K562 (cell line): ENCODE data around the gene WDR1. TPM values are rescaled to one million over a fixed set of nuclear protein-coding genes. Genes with fewer than 3 reads are reported as not detected.
A peak's percentile ranks its signal among the peaks of the same experiment; 100 is the strongest.

Experiments
- ATAC-seq: fragments of 200-7000 bp; cut with Tn5 transposase; 3 replicates; pipeline ENCODE4 v1.9.1; 2020; ENCODE audit warnings: moderate library complexity
- BruUV-seq: library from RNA; stranded (reverse); fragments of 400-500 nt; replicated peaks from 2 replicates; lab custom pipeline; 2021; lab: Mats Ljungman, UMichigan
- CTCF ChIA-PET: fragments of 300-600 bp; formaldehyde crosslinking; extraction: SDS; loops from one replicate; lab custom pipeline; 2021; ENCODE audit warnings: low intra/inter-chr PET ratio; lab: Yijun Ruan, JAX
- POLR2A ChIA-PET: fragments of 300-600, 350-650 bp; sonication (Branson Sonifier 250); formaldehyde crosslinking; extraction: SDS; loops from one replicate; lab custom pipeline; 2021; ENCODE audit warnings: antibody characterized with exemption, inconsistent platforms; lab: Yijun Ruan, JAX
- DNase-seq, 4 experiments: peaks; one replicate each; pipeline versions ENCODE4 v3.0.0 to v3.0.0-alpha.2; 2011 to 2018; ENCODE audit warnings: low spot score in 3 of 4, mixed read lengths in 3 of 4; ENCODE audit errors: extremely low read depth in 1 of 4
- FAIRE-seq: peaks from 2 replicates; lab custom pipeline; 2011; peaks lifted over from hg19 to GRCh38; lab: Jason Lieb, UNC
- H2AFZ ChIP-seq: 2 replicates; pipeline ENCODE4 v1.6.0; 2011; ENCODE audit warnings: low read depth, low read length, control low read depth, inconsistent platforms
- H3K27ac ChIP-seq: fragments of 200-600 bp; 3 replicates; pipeline ENCODE4 v1.8.0; 2011; ENCODE audit warnings: low read depth, mild to moderate bottlenecking, control low read depth, inconsistent platforms, low read length, moderate library complexity, mixed read lengths; ENCODE audit errors: extremely low read depth
- H3K27me3 ChIP-seq, 2 experiments: fragments of 300-600 bp in 1 of 2; 2 replicates in 1 of 2; 3 replicates in 1 of 2; pipeline versions ENCODE4 v1.6.0 to v1.8.0; 2011; ENCODE audit warnings: inconsistent platforms in 2 of 2, low read length in 2 of 2, mild to moderate bottlenecking in 1 of 2, mixed read lengths in 1 of 2, moderate library complexity in 1 of 2; ENCODE audit not compliant: control insufficient read depth in 2 of 2, insufficient read depth in 2 of 2
- H3K36me3 ChIP-seq: fragments of 300-600 bp; 3 replicates; pipeline ENCODE4 v1.8.0; 2011; ENCODE audit warnings: mild to moderate bottlenecking, low read length, inconsistent platforms; ENCODE audit not compliant: control insufficient read depth, insufficient read depth
- H3K4me1 ChIP-seq, 2 experiments: fragments of 200-600 bp in 1 of 2; replicated peaks in 1 of 2; 2 replicates in 1 of 2; 3 replicates in 1 of 2; pipeline versions ENCODE4 v1.5.1 to v1.8.0; 2011; ENCODE audit warnings: inconsistent platforms in 2 of 2, low read length in 2 of 2, mild to moderate bottlenecking in 1 of 2, mixed read lengths in 1 of 2, moderate library complexity in 1 of 2; ENCODE audit not compliant: control insufficient read depth in 2 of 2, insufficient read depth in 2 of 2
- H3K4me2 ChIP-seq: 2 replicates; pipeline ENCODE4 v1.6.1; 2011; ENCODE audit warnings: low read length, control low read depth, inconsistent platforms, mixed read lengths; ENCODE audit not compliant: insufficient read depth
- H3K4me3 ChIP-seq: fragments of 200-600 bp; sonication (generic), shearing (Covaris generic); 2 replicates; pipeline ENCODE4 v1.5.1; 2016; ENCODE audit warnings: control low read depth, inconsistent platforms
- H3K79me2 ChIP-seq: fragments of 200-600 bp; 3 replicates; pipeline ENCODE4 v1.8.0; 2011; ENCODE audit warnings: low read length, inconsistent platforms; ENCODE audit not compliant: control insufficient read depth, insufficient read depth
- H3K9ac ChIP-seq, 2 experiments: 2 replicates each; pipeline versions ENCODE4 v1.6.0 to v1.6.1; 2011; ENCODE audit warnings: low read depth in 2 of 2, low read length in 2 of 2, control low read depth in 1 of 2, inconsistent platforms in 1 of 2, mild to moderate bottlenecking in 1 of 2, mixed read lengths in 1 of 2; ENCODE audit not compliant: insufficient read depth in 1 of 2
- H3K9me1 ChIP-seq: one replicate; pipeline ENCODE4 v1.6.0; 2011; ENCODE audit warnings: inconsistent platforms, mild to moderate bottlenecking, low read length, moderate library complexity; ENCODE audit not compliant: control insufficient read depth, insufficient read depth
- H3K9me3 ChIP-seq: replicated peaks from 2 replicates; pipeline ENCODE4 v1.5.1; 2011; ENCODE audit warnings: low read depth, low read length, inconsistent platforms; ENCODE audit not compliant: control insufficient read depth, insufficient read depth
- H4K20me1 ChIP-seq: replicated peaks from 2 replicates; pipeline ENCODE4 v1.6.1; 2011; ENCODE audit warnings: low read length, inconsistent platforms, mixed read lengths; ENCODE audit not compliant: control insufficient read depth, insufficient read depth
- CTCF ChIP-seq, 3 experiments: IDR thresholded peaks in 2 of 3; conservative IDR thresholded peaks in 1 of 3; 2 replicates each; pipeline ENCODE4 v1.5.1; 2011 to 2012; ENCODE audit warnings: low read length in 3 of 3, mild to moderate bottlenecking in 3 of 3, control low read depth in 2 of 3, improper control_type of control experiment in 1 of 3, inconsistent platforms in 1 of 3, low read depth in 1 of 3, mixed read lengths in 1 of 3, moderate library complexity in 1 of 3; ENCODE audit not compliant: insufficient read depth in 2 of 3
- NCOR1 ChIP-seq: fragments of 450-650 bp; IDR thresholded peaks from 2 replicates; pipeline ENCODE4 v1.6.1; 2016; ENCODE audit warnings: mild to moderate bottlenecking, moderate library complexity
- POLR2H ChIP-seq: IDR thresholded peaks from 2 replicates; pipeline ENCODE4 v1.6.1; 2016; ENCODE audit warnings: missing genetic modification characterization, low read depth, mild to moderate bottlenecking, control low read depth, missing compliant biosample characterization, moderate library complexity
- RAD21 ChIP-seq, 2 experiments: fragments of 250-450 bp in 1 of 2; fragments of 450-650 bp in 1 of 2; sonication (Bioruptor Pico) in 1 of 2; formaldehyde crosslinking in 1 of 2; IDR thresholded peaks in 1 of 2; conservative IDR thresholded peaks in 1 of 2; 2 replicates each; pipeline versions ENCODE4 v1.4.0 to v1.8.0; 2020 to 2022; ENCODE audit warnings: mild to moderate bottlenecking in 2 of 2, moderate library complexity in 1 of 2
- RUNX1 ChIP-seq: sonication (generic); IDR thresholded peaks from 2 replicates; pipeline ENCODE4 v1.6.1; 2016; ENCODE audit warnings: antibody characterized with exemption, low read depth
- SMC3 ChIP-seq: conservative IDR thresholded peaks from 2 replicates; pipeline ENCODE4 v1.6.1; 2011; ENCODE audit warnings: low read depth, low read length, improper control_type of control experiment; ENCODE audit not compliant: insufficient read depth
- STAG1 ChIP-seq: sonication (generic); formaldehyde crosslinking; IDR thresholded peaks from 2 replicates; pipeline ENCODE4 v1.5.0; 2020; ENCODE audit warnings: missing genetic modification reagents, borderline replicate concordance
- TCF7L2 ChIP-seq: fragments of 150-350 bp; IDR thresholded peaks from 2 replicates; pipeline ENCODE4 v1.6.1; 2016; ENCODE audit warnings: low read depth, mild to moderate bottlenecking, low read length, moderate library complexity
- ZNF655 ChIP-seq: fragments of 250-450 bp; sonication (Bioruptor Pico); IDR thresholded peaks from 2 replicates; pipeline ENCODE4 v1.5.0; 2021
- WGBS: fragments of 100-300 bp; shearing (Covaris generic); methylation state at CpG from one replicate; pipeline ENCODE4 v1.1.6; 2016; ENCODE audit warnings: low coverage, mixed read lengths; ENCODE audit not compliant: insufficient coverage; ENCODE audit errors: missing lambda C conversion rate; 5-methylcytosine and 5-hydroxymethylcytosine counted together
- in situ Hi-C: fragments of 300-500 bp; cut with MboI; formaldehyde crosslinking; loops from 4 replicates; pipeline ENCODE4 v1.15.0; 2018; ENCODE audit warnings: inconsistent platforms, mixed read lengths
- intact Hi-C: fragments of 100-400 bp; cut with micrococcal nuclease; formaldehyde crosslinking; loops from 2 replicates; pipeline ENCODE4 v1.14.2; 2022
- polyA plus RNA-seq, 8 experiments: library from polyadenylated mRNA; depleted of rRNA in 4 of 8; stranded (reverse) in 5 of 8; unstranded in 3 of 8; fragments of >200 nt; fragmentation: Nextera tagmentation in 2 of 8; fragmentation: Illumina TruSeq in 1 of 8; extraction: Ambion mirVana in 2 of 8; extraction: Trizol in 1 of 8; gene quantifications; 2 replicates each; pipeline versions ENCODE4 v1.2.1 to v1.2.3, GENCODE V29; 2011 to 2014; ENCODE audit warnings: inconsistent platforms in 1 of 8, missing spikeins in 1 of 8
- total RNA-seq, 7 experiments: library from RNA; depleted of rRNA in 6 of 7; stranded (reverse); fragments of >200 nt in 6 of 7; fragmentation: Illumina TruSeq in 2 of 7; extraction: Trizol in 2 of 7; gene quantifications; 2 replicates each; pipeline versions ENCODE4 v1.2.1 to v1.2.3, GENCODE V29; 2011 to 2021; ENCODE audit warnings: low replicate concordance in 1 of 7
- TF ChIP-seq, protein P1 (sequence below): fragments of 450-650 bp; IDR thresholded peaks from 2 replicates; pipeline ENCODE4 v1.6.1; 2016

Gene WDR1
- total and polyA plus RNA-seq, 9 of the 15 experiments (the other 6 are each of a cell fraction or from before 2014, with no cell fraction given) = 16.1 to 213 (median 125) TPM

- peaks cover 37 to 71% of the 10 kb centered on the region in 2 experiments; a peak in 3 of 5 replicates for H3K27me3 ChIP-seq
- POLR2A ChIA-PET = interaction anchor here (0.6 to 5.0 kb wide), 5 partner anchors 8 to 64 kb away, joined by 3 to 56 read pairs (median 4); partner anchors contain the start of gene WDR1
- 2% methylated on average over 10 of the region's 10 CpGs for WGBS
These were observed 24.5 kb upstream of the WDR1 start for GRCh38 chr4:10140866-10141759.

More at GRCh38 chr4:10140866-10141759, 24.5 kb upstream of the WDR1 start:
- no peak overlapping the region for H3K27ac ChIP-seq
- H3K4me1 ChIP-seq = no peaks in the 10 kb centered on the region
- no peaks in the 10 kb centered on the region for H3K9me1 ChIP-seq
- peak; percentile 91 for ATAC-seq
- no peaks in the 10 kb centered on the region for H3K36me3 ChIP-seq
- no peak overlapping the region for H2AFZ ChIP-seq
- BruUV-seq = no TSS peak
- no peaks in the 10 kb centered on the region for H3K79me2 ChIP-seq
- no peak overlapping the region for H3K4me3 ChIP-seq
- no peaks in the 10 kb centered on the region for H4K20me1 ChIP-seq
- FAIRE-seq = peak; percentile 73
- peak; percentile 34 to 54 (median 50) for DNase-seq
- no peaks in the 10 kb centered on the region for H3K9me3 ChIP-seq
- CTCF ChIA-PET = no interaction called here
- TF ChIP-seq CTCF (IDR thresholded peaks at IDR 0.05 in 2 of 3, conservative IDR thresholded peaks at IDR 0.05 in 1 of 3; ENCODE audit: insufficient read depth in 2 of 3, low read depth in 1 of 3, low read length in 3 of 3) (peak; percentile 60 to 82 (median 63); a peak in 5 of 6 replicates), STAG1 (CRISPR knock-in tag) (peak; percentile 25; the same call in 1 of the 2 replicates), ZNF655 (CRISPR knock-in tag) (no peak), POLR2H (tag) (no peak), RAD21 (CRISPR knock-in tag; conservative IDR thresholded peaks at IDR 0.05 in 1 of 2, IDR thresholded peaks at IDR 0.05 in 1 of 2) (peak in 1 of 2 experiments; percentile 53; a peak in 2 of 4 replicates), RUNX1 (no peak), TCF7L2 (no peak), NCOR1 (no peak), SMC3 (0 out of 2 replicates have a peak, but pooled peaks have one; percentile 33)
- TF ChIP-seq, protein P1, sequence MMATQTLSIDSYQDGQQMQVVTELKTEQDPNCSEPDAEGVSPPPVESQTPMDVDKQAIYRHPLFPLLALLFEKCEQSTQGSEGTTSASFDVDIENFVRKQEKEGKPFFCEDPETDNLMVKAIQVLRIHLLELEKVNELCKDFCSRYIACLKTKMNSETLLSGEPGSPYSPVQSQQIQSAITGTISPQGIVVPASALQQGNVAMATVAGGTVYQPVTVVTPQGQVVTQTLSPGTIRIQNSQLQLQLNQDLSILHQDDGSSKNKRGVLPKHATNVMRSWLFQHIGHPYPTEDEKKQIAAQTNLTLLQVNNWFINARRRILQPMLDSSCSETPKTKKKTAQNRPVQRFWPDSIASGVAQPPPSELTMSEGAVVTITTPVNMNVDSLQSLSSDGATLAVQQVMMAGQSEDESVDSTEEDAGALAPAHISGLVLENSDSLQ = peak; percentile 25; the same call in 1 of the 2 replicates
- no peak overlapping the region for H3K4me2 ChIP-seq
- in situ Hi-C loops (no loop called here), intact Hi-C loops (no loop called here)
- no peak overlapping the region for H3K9ac ChIP-seq
